GM19397 (cell line): ENCODE data around the gene MYO1G.
"Not testable (repeated sequence)": the region's sequence is repeated elsewhere in the genome, so short reads cannot be mapped to it uniquely, and the experiment has no call there.

Experiments used
- ATAC-seq: cut with Tn5 transposase; IDR thresholded peaks from one replicate; pipeline ENCODE4 v1.9.1; 2021; ENCODE audit warnings: mild to moderate bottlenecking, moderate library complexity; ENCODE audit not compliant: unreplicated experiment

The MYO1G gene

GRCh38 chr7:44944821-44945220, 34.0 kb downstream of the MYO1G start:
- ATAC-seq, result no peak

GRCh38 chr7:44943631-44944030, 35.2 kb downstream of the MYO1G start:
- no peak for ATAC-seq

GRCh38 chr7:44937426-44937825, 41.4 kb downstream of the MYO1G start:
- ATAC-seq, result no peak

- ATAC-seq, result no peak
Measured at GRCh38 chr7:44936322-44936721, 42.5 kb downstream of the MYO1G start.

GRCh38 chr7:44935583-44935982, 43.2 kb downstream of the MYO1G start:
- no peak for ATAC-seq

GRCh38 chr7:44935016-44935415, 43.8 kb downstream of the MYO1G start:
- no peak for ATAC-seq

GRCh38 chr7:44934510-44934909, 44.3 kb downstream of the MYO1G start:
- ATAC-seq, result not testable (repeated sequence)

GRCh38 chr7:44930921-44931320, 47.9 kb downstream of the MYO1G start:
- ATAC-seq, result no peak

- no peak for ATAC-seq
Measured at GRCh38 chr7:44922351-44922694, 56.5 kb downstream of the MYO1G start.

- peak; percentile 71 for ATAC-seq
Measured at GRCh38 chr7:44921607-44922350, 57.0 kb downstream of the MYO1G start.

GRCh38 chr7:44920119-44920518, 58.7 kb downstream of the MYO1G start:
- ATAC-seq, result no peak

- no peak for ATAC-seq
Measured at GRCh38 chr7:44918029-44918428, 60.8 kb downstream of the MYO1G start.

GRCh38 chr7:44917465-44917864, 61.4 kb downstream of the MYO1G start:
- no peak for ATAC-seq

- no peak for ATAC-seq
Measured at GRCh38 chr7:44914992-44915607, 63.7 kb downstream of the MYO1G start.

GRCh38 chr7:44912775-44913347, 66.0 kb downstream of the MYO1G start:
- no peak for ATAC-seq
